Tracheal epithelial cell (primary cell): ENCODE data around the gene CCDC33. TPM values are rescaled to one million over a fixed set of nuclear protein-coding genes. Genes with fewer than 3 reads are reported as not detected.

ENCODE experiments used
- total RNA-seq: library from RNA; depleted of rRNA; stranded (reverse); fragments of >200 nt; gene quantifications from 2 replicates; pipeline ENCODE4 v1.2.1, GENCODE V29; 2014

CCDC33 gene
- not detected in 2 replicates for total RNA-seq

GRCh38 chr15:74235962-74236361, at the start of gene CCDC33:
CCDC33 (plus strand) TSS chr15:74236326; CDS start chr15:74236720, 394 bp downstream.

GRCh38 chr15:74202452-74203401, 33.4 kb upstream of the CCDC33 start, which contains the start of gene STRA6:
STRA6 (minus strand) TSS chr15:74202787; CDS start chr15:74202267, 520 bp downstream.

DNA sequence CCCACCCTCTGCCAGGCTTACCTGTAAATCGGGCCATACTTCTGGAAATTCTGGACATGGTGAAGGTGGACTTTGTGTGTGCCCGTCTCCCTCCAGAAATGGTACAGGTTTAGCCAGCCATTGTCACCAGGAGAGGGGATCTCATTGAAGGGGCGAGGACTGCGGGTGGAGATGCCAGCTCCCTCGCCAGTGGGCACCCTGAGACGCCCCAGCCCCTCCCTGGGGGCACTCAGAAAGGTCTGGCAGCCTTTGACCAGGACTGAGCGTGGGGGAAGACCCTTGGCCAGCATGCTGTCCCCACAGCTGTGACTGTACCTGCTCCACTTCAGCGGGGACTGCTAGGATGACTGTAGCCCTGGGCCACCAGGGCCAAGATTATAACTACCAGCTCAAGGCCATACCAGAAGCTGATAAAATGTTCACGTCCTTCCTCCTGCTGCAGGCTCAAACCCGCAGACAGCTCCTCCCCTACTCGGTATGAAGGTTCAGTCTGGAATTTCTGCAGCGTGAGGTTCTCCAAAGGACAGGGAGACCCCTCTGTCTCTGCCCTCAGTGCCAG, 131.2 kb downstream of the CCDC33 start, which contains the start of gene CYP11A1:
Gene CYP11A1, minus strand, starts transcription at position 351 of the 559 bp plus-strand sequence. Its CDS starts 61 bp downstream, at position 290.

Other genes with a start within 250 kb of the CCDC33 start
- 9.4 and 20.7 TPM in 2 replicates for gene STOML1, start 244.0 kb upstream of the CCDC33 start, total RNA-seq
- 33.0 and 41.9 TPM in 2 replicates for gene PML, start 241.6 kb upstream of the CCDC33 start, total RNA-seq
- gene GOLGA6A, start 153.8 kb upstream of the CCDC33 start, total RNA-seq = not detected in 2 replicates
- not detected in 2 replicates for gene ISLR2, start 105.7 kb upstream of the CCDC33 start, total RNA-seq
- not detected in 2 replicates for gene ISLR, start 62.6 kb upstream of the CCDC33 start, total RNA-seq
- 0.96 TPM in 1 of 2 replicates, not detected in the other for gene STRA6, start 33.5 kb upstream of the CCDC33 start, total RNA-seq
- gene CYP11A1, start 131.3 kb downstream of the CCDC33 start, total RNA-seq = 0.21 TPM in 1 of 2 replicates, not detected in the other
- 4.3 and 91.6 TPM in 2 replicates for gene SEMA7A, start 197.6 kb downstream of the CCDC33 start, total RNA-seq
- 31.5 and 38.8 TPM in 2 replicates for gene UBL7, start 224.8 kb downstream of the CCDC33 start, total RNA-seq